ENCODE results near the gene PHLPP1.

PHLPP1 gene

DNA sequence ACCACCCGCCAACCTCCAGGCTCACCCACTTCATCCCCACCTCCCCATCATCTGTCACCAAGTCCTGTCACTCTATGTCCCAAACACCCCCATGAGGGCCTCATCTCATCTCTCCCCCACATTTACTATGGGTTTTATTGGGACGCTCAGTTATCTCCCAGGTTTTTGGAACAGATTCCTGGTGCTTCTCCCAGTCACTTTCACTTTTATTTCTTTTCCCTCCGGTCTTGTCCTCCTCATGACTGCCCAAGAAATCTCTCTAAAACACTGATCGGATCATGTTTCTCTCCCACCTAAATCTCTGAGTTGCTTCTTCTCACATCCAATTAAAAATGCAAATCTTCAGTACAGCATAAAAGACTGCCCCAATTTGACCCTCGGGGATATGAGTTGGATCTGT, 273.1 kb downstream of the PHLPP1 start:
- DNase-seq = no peak

DNA sequence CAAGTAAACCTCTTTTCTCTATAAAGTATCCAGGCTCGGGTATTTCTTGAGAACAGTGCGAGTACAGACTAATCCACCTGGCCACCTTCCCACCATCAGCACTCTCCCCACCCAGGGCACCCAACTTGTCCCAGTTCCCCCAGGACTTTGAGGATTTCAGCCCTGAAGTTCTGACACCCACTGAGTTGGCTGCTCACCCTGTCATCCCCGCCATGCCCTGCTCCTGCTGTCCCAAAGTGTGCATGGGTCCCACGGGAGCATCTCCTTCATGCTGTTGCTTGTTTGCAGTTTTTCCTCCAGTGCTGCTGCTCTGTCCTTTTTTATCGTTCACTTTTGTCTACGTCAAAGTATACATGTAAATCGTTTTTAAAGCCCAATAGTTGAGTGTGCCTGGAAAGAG, 273.9 kb downstream of the PHLPP1 start:
- DNase-seq = no peak

DNA sequence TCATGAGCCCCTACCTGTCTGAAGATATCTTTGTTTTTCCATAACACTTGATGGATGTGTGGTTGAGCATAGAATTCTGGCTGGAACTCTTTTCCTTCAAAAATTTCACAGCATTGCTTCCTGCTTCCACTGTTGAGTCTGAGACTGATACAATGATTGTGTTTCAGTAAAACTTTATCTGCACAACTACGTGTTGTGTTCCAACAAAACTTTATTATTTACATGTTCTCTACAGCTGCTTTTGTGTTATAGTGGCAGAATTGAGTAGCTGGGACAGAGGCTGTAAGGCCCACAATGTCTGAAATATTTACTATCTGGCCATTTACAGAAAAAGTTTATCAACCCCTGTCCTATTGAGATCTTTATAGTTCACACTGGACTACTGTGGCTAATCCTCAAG, 275.3 kb downstream of the PHLPP1 start:
- no peak for DNase-seq

DNA sequence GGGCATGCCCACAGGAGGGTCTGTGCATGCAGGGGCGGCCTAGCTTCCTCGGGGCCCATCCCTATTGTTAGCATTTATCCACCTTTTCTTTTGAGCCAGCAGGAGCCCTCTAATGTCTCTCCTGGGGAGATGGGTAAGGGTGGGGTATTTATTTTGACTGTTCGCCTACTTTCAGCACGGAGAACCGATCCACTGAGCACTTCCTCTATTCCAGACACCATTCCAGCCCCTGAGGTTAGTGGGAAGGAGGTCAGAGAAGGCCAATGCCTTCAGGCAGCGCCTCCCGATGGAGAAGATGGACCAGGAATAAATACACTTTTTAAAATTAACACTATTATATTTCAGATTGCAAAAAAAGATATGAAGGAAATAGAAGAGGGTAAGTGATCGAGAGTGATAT, 276.0 kb downstream of the PHLPP1 start:
- no peak for DNase-seq

DNA sequence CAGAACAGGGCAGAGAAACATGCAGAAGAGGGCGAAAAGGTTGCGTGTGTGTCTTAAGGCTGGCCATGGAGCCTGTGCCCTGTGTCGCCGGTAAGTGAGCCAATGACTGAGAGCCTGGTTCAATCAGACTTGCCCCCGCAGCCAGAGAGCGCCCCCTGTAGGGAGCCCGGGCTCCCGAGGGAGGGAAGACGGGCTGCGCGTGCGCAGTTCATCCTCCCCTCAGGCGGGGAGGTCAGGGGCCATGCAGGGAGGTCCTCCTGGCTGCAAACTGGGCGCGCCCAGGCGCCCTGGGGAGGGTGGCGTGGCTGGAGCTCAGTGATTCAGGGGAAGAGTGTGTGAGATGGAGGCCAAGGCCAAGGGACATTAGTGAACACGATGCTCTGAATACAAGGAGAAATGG, 276.6 kb downstream of the PHLPP1 start:
- no peak for DNase-seq

DNA sequence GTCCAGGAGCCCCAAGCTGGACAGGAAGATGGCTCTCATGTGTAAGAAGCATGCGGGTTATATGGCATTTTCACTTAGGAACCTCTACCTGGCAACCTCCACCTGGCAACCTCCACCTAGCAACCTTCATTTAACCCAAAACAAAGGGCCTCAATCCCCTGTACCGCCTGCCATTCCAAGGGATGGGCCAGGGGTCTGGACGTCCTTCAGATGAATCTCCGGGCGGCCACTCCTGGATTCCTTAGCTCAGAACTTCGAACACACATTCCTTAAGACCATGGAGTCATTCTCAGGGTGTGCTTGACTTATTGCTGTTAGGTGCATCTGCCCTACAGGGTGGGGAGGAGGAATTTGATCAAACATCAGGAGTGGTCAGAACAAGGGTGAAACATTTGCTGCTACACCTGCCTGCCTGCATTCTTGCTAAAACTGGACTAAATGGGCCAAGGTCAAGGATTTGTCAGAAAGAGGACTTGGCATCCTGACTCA, 277.6 kb downstream of the PHLPP1 start:
- DNase-seq = no peak

DNA sequence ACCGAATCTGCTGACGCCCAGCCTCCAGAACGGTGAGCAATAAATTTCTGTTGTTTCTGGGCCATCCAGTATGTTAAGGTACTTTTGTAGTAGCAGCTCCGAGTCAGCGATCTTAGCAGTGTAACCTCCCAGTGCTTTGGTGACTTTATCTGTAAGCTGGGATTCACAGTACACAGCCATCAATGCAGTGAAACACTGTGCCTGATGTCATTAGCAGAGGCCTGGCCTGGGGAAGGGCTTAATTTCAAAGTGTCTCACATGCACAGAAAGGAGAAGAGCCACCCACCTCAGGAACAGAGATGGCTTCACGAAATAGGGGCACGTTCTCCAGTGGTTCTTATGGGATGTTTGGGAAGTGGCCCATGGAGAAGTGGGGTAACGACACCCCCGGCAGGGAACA, 281.2 kb downstream of the PHLPP1 start:
- DNase-seq = no peak

DNA sequence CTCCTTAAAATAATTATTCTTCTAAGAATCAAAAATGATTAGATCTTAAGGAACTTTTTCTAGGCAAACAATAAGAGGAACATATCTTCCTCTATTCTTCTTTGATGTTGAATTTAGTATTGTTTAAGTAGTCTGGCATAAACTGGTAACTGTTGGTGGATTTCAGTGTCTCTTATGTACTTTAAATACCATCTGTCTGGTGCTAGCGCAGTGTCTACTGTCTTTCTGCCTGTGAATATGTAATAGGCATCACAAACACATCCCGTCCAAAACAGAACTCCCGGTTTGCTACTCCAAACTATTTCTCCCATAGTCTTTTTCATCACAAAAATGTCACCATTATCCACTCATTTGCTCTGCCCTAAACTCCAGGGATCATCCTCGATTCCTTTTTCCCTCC, 281.7 kb downstream of the PHLPP1 start:
- DNase-seq = no peak

DNA sequence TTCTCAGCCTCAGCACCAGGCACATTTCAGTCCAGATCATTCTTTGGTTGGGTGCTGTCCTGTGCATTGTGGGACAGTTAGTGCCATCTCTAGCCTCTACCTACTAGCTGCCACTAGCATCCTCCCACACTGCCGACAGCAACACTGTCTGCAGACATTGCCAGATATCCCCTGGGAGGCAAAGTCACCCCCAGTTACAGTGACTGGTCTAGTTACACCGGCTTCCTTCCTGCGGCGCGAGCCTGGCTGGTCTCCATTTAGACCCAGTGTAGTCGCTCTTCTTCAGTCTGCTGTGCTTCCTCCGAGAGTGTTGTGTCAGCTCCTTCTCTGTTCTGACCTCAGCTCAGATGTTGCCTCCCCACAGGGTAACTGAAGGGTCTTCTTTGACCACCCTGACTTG, 283.1 kb downstream of the PHLPP1 start:
- no peak for DNase-seq

DNA sequence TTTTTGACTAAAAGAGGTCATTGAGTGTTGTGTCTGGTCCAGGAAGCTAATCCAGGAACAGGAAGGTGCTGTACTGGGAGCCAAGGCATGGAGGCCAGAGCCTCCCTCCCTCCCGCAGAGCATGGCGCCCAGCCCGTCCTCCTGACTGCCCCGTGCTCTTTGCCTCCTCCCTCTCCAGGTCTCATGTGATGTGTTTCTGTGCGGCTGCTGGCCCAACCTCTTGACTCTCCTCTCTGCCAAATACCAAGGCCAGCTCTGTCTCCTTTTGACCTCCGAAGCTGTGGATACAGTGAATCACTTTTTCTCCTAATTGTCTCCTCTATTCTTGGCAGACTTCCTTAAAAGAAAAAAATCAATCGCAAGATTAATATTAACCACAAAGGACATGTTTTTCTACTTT, 284.1 kb downstream of the PHLPP1 start:
- no peak for DNase-seq

DNA sequence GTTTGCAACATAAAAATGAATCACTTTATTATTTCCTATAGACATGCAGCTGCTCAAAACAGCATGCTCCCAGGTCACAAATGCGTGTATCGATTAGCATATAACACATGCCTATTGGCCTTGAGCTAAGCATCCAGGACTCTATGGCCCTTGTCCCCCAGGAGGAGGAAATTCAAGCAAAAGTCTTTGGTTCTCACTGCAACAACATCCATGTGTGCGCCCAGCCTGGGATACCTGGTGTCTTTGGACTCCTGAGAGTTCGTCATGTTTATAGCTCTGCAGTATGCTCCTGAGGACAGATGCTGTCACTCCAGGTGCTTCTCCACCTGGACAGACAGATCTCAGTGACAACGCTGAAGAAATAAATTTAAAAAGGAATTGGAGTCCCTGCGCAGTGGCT, 284.6 kb downstream of the PHLPP1 start:
- DNase-seq = no peak

DNA sequence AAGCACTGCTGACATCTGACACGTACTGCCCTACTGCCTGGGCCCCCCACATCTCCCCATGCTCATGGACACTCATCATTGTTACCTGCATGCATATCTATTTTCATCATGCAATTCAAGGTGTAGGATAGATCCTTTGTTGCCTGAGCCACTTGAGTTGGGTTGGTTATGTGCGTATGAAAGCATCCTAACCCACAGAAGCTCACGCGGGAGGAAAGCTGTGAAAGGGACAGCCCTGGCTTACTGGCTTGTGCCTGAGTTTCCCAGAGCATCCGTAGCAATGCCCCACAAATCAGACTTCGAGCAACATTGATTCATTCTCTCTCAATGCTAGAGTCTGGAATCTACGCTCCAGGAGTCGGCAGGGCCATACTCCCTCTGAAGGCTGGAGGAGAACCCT, 285.5 kb downstream of the PHLPP1 start:
- no peak for DNase-seq

DNA sequence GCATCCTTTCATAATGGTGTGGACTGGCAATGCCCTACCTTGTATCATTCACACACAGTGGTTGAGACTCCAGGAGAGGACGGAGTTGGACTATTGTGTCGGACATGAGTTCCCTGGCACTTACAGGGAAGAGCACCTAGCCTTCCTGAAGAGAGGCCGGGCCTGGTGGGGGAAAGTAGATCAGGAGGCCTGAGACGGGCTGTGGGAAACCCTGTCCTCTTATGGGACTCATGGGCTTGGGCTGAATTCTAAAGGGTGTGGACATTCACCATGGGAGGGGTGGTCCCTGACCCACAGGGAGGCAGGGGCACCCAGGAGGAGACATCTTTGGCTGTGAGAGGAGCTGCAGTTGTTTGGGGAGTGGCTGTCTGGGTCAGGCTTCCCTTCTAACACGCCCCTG, 286.5 kb downstream of the PHLPP1 start:
- no peak for DNase-seq

DNA sequence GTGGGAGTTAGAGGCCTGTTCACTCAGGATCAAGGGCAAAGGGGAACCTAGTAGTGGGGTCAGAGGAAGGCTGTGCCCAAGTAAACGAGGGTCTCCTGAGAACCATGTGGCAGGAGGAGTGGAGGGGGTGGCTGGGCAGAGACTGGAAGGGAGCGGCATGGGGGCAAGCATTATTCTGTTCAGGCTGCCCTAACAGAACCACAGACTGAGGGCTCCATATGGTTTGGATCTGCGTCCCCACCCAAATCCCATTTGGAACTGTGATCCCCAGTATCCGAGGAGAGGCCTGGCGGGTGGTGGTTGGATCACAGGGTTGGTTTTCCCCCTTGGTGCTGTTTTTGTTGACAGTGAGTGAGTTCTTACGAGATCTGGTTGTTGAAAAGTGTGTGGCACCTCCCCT, 287.0 kb downstream of the PHLPP1 start:
- DNase-seq = no peak

DNA sequence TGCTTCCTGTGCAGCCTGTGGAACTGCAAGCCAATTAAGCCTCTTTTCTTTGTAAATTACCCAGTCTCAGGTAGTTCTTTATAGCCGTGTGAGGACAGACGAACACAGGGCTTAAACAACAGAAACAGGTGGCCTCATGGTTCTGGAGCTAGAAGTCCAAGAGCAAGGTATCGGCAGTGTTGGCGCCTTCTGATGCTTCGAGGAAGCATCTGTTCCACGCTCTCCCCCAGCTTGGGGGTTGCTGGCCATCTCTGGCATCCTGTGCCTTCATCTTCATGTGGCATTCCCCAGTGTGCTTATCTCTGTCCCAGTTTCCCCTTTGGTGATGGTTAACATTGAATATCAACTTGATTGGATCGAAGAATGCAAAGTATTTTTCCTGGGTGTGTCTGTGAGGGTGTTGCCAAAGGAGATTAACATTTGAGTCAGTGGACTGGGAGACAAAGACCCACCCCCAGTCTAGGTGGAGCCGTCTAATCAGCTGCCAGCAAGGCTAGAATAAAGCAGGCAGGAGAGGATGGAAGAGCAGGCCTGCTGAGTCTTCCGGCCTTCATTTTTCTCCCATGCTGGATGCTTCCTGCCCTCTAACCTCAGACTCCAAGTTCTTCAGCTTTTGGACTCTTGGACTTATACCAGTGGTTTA, 287.6 kb downstream of the PHLPP1 start:
- no peak for DNase-seq

DNA sequence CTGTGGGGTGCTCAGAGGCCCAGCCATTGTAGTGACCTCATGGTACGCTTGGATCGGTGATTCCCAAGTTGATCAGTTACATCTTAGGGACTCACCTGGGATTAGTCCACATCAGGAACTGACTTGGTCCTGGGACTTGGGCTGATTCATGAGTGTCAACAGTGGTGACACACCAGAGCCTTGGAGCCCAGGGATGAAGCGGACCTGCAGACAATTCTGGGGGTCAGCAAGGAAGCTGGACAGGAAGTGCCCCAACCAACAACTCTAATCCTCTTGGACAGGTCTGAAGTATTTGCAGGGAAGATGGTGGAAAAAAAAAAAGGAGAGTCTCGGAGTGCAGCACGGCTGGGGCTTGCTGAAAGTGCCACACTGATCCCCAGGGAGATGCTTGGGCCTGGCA, 288.6 kb downstream of the PHLPP1 start:
- no peak for DNase-seq

DNA sequence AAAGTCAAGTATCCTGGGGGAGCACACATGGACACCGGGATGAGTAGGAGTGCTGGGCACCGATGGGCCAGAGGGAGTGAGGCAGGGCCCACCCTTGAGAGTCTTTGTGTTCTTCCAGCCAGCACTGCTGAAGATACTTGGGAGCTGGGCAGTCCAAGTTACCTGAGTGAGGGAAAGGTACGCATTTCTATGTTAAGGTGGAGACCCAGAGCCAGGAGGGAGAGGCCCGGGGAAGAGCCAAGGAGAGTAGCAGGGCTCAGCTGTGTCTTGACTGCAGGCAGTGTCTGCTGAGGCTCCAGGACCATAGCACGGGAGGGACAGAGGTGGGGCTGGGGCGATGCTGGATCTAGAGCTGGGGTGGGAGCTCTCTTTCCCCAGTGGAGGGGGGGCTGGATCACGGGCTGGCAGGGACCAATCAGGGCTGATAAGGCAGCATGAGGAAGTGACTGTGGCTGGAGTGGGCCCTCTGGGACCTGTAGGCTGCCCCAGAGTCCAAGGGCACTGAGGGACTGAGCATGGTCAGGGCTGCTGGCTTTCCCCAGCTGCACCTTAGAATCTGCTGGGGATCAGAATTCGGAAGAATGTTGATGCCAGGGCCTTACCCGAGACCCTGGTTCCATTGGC, 289.2 kb downstream of the PHLPP1 start:
- DNase-seq = no peak

DNA sequence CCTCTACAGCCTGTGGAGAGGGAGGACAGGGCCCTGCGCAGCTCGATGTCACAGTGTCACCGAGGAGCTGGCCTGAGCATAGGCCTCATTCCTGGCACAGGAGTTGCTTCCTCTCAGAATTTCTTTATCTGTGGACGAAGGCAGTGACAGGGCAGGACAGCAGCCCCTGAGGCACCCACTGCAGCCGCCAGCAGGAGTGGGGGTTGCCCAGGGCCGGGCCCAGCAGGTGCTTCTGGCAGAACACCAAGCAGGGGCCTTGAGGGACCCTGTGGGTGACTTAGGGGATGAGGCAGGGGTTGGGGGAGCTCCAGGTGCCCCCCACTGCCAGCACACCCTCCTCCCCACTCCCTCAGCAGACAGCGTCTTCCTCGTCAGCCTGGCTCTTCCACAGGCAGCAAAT, 290.0 kb downstream of the PHLPP1 start:
- no peak for DNase-seq

DNA sequence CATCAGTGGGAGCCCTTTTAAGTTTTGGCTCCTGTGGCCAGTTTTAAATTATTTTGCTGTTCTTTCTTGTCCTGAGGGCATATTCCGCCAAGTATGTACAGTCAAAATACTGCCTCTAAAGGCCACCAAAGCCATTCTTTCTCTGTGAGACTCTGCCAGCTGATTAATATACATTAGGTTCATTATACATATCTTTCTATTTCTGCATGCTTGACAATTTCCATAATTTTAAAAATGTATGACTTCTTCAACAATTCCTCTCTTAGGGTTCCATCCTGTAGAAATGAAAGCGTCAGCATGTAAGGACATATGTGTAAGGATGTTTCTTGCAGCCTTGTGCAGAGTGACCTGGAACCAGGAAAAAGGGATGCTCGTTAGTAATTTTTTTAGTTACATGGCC, 291.9 kb downstream of the PHLPP1 start:
- no peak for DNase-seq

DNA sequence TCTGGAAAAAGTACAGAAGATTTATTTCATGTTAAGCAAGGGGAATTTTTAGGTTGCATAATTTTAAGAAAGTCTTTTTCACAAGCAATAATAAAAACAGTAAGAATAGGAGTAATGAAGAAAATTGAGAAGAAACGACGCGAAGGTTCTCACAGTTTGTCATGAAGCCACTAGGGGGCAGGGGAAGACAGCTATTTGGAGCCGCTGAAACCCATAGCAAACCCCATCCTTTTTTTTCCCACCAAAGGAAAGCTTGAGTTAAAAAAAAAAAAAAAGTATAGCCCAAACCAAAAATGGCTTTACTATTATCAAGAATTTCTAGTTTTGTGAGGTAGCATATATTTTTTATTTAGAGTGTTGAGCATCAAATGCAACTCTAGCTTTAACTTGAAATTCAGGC, 300.9 kb downstream of the PHLPP1 start:
- peak; percentile 57 for DNase-seq

DNA sequence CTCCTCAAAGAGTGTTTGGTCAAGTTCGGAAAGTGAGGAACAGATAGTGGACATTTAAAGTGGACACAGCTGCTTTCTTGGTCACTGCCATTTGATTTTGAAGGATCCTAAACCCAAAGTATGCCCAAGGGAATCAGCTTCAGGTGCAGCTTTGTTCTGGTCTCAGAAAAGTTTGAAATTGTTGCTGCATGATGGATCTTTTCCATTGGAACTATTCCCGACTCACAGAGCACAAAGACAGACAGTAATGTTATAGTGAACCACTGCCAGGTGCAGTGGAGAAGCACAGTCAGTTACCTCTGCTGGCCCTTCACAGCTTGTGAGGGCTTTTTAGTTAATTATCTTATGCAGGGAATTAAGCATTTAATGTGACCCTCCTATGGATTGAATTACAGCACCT, 301.7 kb downstream of the PHLPP1 start:
- no peak for DNase-seq

DNA sequence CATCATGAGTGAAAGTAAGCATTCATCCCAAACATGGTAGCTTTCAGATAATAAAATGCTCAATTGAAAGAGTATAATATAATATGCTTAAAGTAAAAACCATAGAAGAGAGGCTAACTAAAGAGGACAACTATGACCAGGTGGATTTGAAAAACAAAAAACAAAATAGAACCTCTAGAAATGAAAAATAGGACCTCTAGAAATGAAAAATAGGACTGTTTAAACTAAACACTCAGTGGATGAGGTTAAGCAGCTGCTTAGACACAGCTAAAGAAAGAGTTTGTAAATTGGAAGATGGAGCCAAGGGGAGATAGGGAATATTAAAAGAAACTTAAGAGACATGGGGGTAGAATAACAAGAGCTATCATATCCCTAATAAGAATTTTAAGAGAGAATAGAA, 302.6 kb downstream of the PHLPP1 start:
- DNase-seq = no peak

DNA sequence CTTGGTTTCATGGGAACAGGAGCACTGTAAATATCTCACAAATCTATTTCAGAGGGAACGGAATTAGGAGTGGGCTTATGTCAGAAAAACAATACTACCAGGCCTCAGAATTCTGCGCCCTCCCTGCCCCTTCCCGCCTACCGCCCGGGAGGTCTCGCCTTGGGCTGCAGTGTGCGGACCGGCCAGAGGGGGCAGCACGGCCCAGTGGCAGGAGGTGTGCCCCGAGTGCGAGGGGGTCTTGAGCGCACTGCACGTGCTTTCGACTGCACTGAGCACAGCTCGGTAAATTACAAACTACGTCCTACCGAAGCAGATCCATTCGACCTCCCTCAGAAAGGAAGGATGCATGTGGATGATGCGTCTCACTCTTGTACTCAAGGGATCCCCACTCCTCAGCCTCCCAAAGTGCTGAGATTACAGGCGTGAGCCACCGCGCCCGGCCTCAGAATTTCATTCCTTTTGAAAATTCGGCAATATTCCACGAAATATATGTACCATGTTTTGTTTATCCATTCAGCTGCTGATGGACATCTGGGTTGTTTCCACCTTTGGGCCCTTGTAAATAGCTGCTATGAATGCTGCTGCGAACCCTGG, 307.2 kb downstream of the PHLPP1 start:
- DNase-seq = no peak

DNA sequence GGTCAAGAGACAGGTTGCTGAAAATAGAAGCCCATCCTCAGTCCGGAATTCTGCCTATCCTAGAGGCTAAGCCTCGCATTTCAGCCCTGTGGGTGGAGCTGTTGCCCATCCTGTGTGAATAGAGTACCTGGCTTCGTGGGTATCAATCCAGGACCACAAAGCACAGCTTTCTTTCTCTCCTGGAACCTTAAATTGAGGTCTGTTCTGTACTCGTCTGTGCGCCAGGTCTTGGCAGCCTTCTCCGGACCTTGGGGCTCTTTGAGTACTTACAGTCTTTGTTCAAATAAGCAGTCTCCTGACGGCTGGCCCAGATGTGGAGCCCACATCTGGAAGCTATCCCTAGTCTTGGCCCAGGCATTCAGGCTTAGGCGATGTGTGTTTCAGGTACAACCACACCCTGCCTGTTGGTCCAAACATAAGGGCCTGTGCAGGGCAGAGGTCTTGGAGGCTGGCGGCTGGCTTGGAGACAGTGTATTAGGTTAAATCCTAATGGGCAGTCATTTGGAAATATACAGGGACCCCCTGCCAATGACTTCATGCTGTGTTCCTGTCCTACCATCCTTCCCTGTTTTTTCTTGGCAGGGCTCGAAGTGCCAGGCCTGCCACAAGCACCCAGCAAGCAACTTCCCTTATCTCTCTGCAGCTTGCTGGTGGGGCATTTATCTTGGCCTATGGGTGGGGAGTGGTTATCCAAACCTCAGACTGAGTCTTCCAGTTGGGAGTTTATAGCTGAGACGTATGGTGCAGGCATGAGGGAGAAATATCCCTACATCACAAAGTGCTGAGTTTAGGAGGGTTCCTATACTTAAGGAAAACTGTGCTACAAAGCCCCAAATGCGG, 310.1 kb downstream of the PHLPP1 start:
- no peak for DNase-seq

All from NCI-H1048 (cell line).